HepG2 (cell line): ENCODE results near the gene TSPAN5. TPM values are rescaled to one million over a fixed set of nuclear protein-coding genes. Genes with fewer than 3 reads are reported as not detected.

Experiments
- ATAC-seq: fragments of 200-7000 bp; cut with Tn5 transposase; 3 replicates; pipeline ENCODE4 v1.9.1; 2020; ENCODE audit warnings: mild to moderate bottlenecking, moderate library complexity
- BruUV-seq: library from RNA; stranded (reverse); fragments of 400-500 nt; replicated peaks from 2 replicates; lab custom pipeline; 2021; lab: Mats Ljungman, UMichigan
- CTCF ChIA-PET: fragments of 300-600 bp; formaldehyde crosslinking; extraction: SDS; loops from one replicate; lab custom pipeline; 2021; ENCODE audit warnings: low total read pairs, inconsistent platforms, low intra/inter-chr PET ratio; lab: Yijun Ruan, JAX
- POLR2A ChIA-PET: fragments of 350-600 bp; sonication (Branson Sonifier 250); formaldehyde crosslinking; loops from one replicate; lab custom pipeline; 2020; ENCODE audit warnings: antibody characterized with exemption, inconsistent platforms; lab: Yijun Ruan, JAX
- DNase-seq: peaks from one replicate; pipeline ENCODE4 v3.0.0-alpha.2; 2015; ENCODE audit warnings: low spot score
- FAIRE-seq: peaks from 3 replicates; lab custom pipeline; 2011; peaks lifted over from hg19 to GRCh38; lab: Jason Lieb, UNC
- H2AFZ ChIP-seq: one replicate; pipeline ENCODE4 v1.6.1; 2011; ENCODE audit warnings: low read length, inconsistent platforms
- H3K27ac ChIP-seq: fragments of 300-600 bp; 3 replicates; pipeline ENCODE4 v1.8.0; 2011; ENCODE audit warnings: mixed run types, mild to moderate bottlenecking, mixed read lengths, low read length, inconsistent platforms; ENCODE audit not compliant: insufficient read depth; ENCODE audit errors: extremely low read length
- H3K27me3 ChIP-seq, 2 experiments: fragments of 200-600 bp in 1 of 2; 2 replicates in 1 of 2; 3 replicates in 1 of 2; pipeline versions ENCODE4 v1.6.0 to v1.8.0; 2011; ENCODE audit warnings: low read length in 2 of 2, mild to moderate bottlenecking in 2 of 2, moderate library complexity in 2 of 2, inconsistent platforms in 1 of 2; ENCODE audit not compliant: insufficient read depth in 2 of 2, control insufficient read depth in 1 of 2
- H3K36me3 ChIP-seq, 2 experiments: fragments of 200-600 bp in 1 of 2; replicated peaks in 1 of 2; 2 replicates in 1 of 2; 3 replicates in 1 of 2; pipeline versions ENCODE4 v1.5.1 to v1.8.0; 2011; ENCODE audit warnings: low read length in 2 of 2, inconsistent platforms in 1 of 2; ENCODE audit not compliant: insufficient read depth in 2 of 2, control insufficient read depth in 1 of 2
- H3K4me1 ChIP-seq: 2 replicates; pipeline ENCODE4 v1.5.1; 2012; ENCODE audit warnings: low read length, inconsistent platforms; ENCODE audit not compliant: insufficient read depth
- H3K4me2 ChIP-seq: 2 replicates; pipeline ENCODE4 v1.6.0; 2011; ENCODE audit warnings: low read depth, low read length, inconsistent platforms
- H3K4me3 ChIP-seq, 3 experiments: fragments of 200-600 bp in 1 of 3; sonication (generic), shearing (Covaris generic) in 1 of 3; replicated peaks in 1 of 3; 2 replicates each; pipeline ENCODE4 v1.5.1; 2011 to 2016; ENCODE audit warnings: low read length in 3 of 3, inconsistent platforms in 2 of 3, low read depth in 2 of 3, mild to moderate bottlenecking in 2 of 3, control low read depth in 1 of 3, mixed read lengths in 1 of 3; ENCODE audit not compliant: insufficient read depth in 1 of 3
- H3K79me2 ChIP-seq: one replicate; pipeline ENCODE4 v1.6.1; 2011; ENCODE audit warnings: low read length, inconsistent platforms; ENCODE audit not compliant: insufficient read depth
- H3K9ac ChIP-seq: 2 replicates; pipeline ENCODE4 v1.6.0; 2011; ENCODE audit warnings: mild to moderate bottlenecking, low read depth, low read length, inconsistent platforms; ENCODE audit not compliant: insufficient read depth
- H3K9me3 ChIP-seq: 2 replicates; pipeline ENCODE4 v1.5.1; 2012; ENCODE audit warnings: mild to moderate bottlenecking, low read length
- H4K20me1 ChIP-seq: 2 replicates; pipeline ENCODE4 v1.6.0; 2011; ENCODE audit warnings: inconsistent platforms, mild to moderate bottlenecking, low read length, moderate library complexity; ENCODE audit not compliant: insufficient read depth
- FOXP4 ChIP-seq: sonication (generic); formaldehyde crosslinking; IDR thresholded peaks from 2 replicates; pipeline ENCODE4 v1.4.0; 2020; ENCODE audit warnings: missing genetic modification reagents
- NFRKB ChIP-seq: fragments of 450-650 bp; IDR thresholded peaks from 2 replicates; pipeline ENCODE4 v1.6.1; 2017
- PITX1 ChIP-seq: sonication (generic); formaldehyde crosslinking; IDR thresholded peaks from 2 replicates; pipeline ENCODE4 v1.5.1; 2020; ENCODE audit warnings: mild to moderate bottlenecking, missing genetic modification reagents
- PPARG ChIP-seq: conservative IDR thresholded peaks from 2 replicates; pipeline ENCODE4 v1.6.1; 2016; ENCODE audit warnings: missing biosample characterization, missing genetic modification reagents
- TCF7 ChIP-seq: sonication (generic); IDR thresholded peaks from 2 replicates; pipeline ENCODE4 v1.6.1; 2016; ENCODE audit warnings: antibody characterized with exemption, low read depth
- WIZ ChIP-seq: sonication (generic); formaldehyde crosslinking; IDR thresholded peaks from 2 replicates; pipeline ENCODE4 v1.5.1; 2020; ENCODE audit warnings: mild to moderate bottlenecking, missing genetic modification reagents
- ZNF12 ChIP-seq: sonication (generic); formaldehyde crosslinking; IDR thresholded peaks from 2 replicates; pipeline ENCODE4 v1.5.0; 2020; ENCODE audit warnings: missing genetic modification reagents
- ZNF34 ChIP-seq: sonication (generic); formaldehyde crosslinking; IDR thresholded peaks from 2 replicates; pipeline ENCODE4 v1.4.0; 2020; ENCODE audit warnings: mild to moderate bottlenecking, missing genetic modification reagents, borderline replicate concordance
- WGBS: methylation state at CpG from one replicate; pipeline ENCODE4 v1.1.6; 2017; ENCODE audit warnings: low lambda C conversion rate; 5-methylcytosine and 5-hydroxymethylcytosine counted together
- in situ Hi-C: cut with HindIII; loops from 2 replicates; pipeline ENCODE4 v1.10.0; 2017; ENCODE audit warnings: low pct_unique_long_range_greater_than_20kb; ENCODE audit not compliant: extremely low pct_ligation_motif_present
- intact Hi-C: fragments of 100-400 bp; cut with micrococcal nuclease; formaldehyde crosslinking; loops from one replicate; pipeline ENCODE4 v1.10.0; 2022; ENCODE audit not compliant: unreplicated experiment
- polyA plus RNA-seq, 8 experiments: library from polyadenylated mRNA; depleted of rRNA in 3 of 8; stranded (reverse) in 7 of 8; unstranded in 1 of 8; fragments of >200 nt; fragmentation: Illumina TruSeq in 4 of 8; extraction: Trizol in 4 of 8; gene quantifications; 2 replicates each; pipeline versions ENCODE4 v1.2.1 to v1.2.3, GENCODE V29; 2011 to 2016; ENCODE audit warnings: low read depth in 4 of 8, missing spikeins in 1 of 8, mixed read lengths in 1 of 8; ENCODE audit not compliant: insufficient read depth in 1 of 8
- total RNA-seq, 5 experiments: library from RNA; depleted of rRNA; stranded (reverse); fragments of >200 nt; fragmentation: Illumina TruSeq; extraction: Trizol; gene quantifications; 2 replicates each; pipeline ENCODE4 v1.2.3, GENCODE V29; 2016; ENCODE audit warnings: low read depth in 1 of 5

TSPAN5 gene
- total and polyA plus RNA-seq, 2 of the 13 experiments (the other 11 are each of a cell fraction or from before 2014, with no cell fraction given), result 0.20 to 0.53 TPM

- Histone ChIP-seq H3K27me3 (peaks cover 0 to 2% of the 10 kb centered on the region in 2 experiments; a peak in 1 of 5 replicates), H2AFZ (no peak overlapping the region), H3K9me3 (no peaks in the 10 kb centered on the region), H3K4me3 (no peak overlapping the region), H3K27ac (no peak overlapping the region), H3K79me2 (no peaks in the 10 kb centered on the region), H3K9ac (no peak overlapping the region), H3K4me2 (no peak overlapping the region), H3K4me1 (no peaks in the 10 kb centered on the region), H4K20me1 (no peaks in the 10 kb centered on the region), H3K36me3 (no peaks in the 10 kb centered on the region)
- ChIA-PET POLR2A (no interaction called here), CTCF (no interaction called here)
- no TSS peak for BruUV-seq
- TF ChIP-seq NFRKB, result no peak
- no peak for TF ChIP-seq TCF7
- TF ChIP-seq FOXP4 (CRISPR knock-in tag), result no peak
- no peak for TF ChIP-seq ZNF34 (CRISPR knock-in tag)
- no peak for TF ChIP-seq PPARG (CRISPR knock-in tag)
- no peak for TF ChIP-seq WIZ (CRISPR knock-in tag)
- TF ChIP-seq PITX1 (CRISPR knock-in tag), result no peak
- TF ChIP-seq ZNF12 (CRISPR knock-in tag), result no peak
- DNase-seq (no peak), FAIRE-seq (no peak), ATAC-seq (no peak)
- intact Hi-C loops (no loop called here), in situ Hi-C loops (no loop called here)
- 12% methylated on average over 4 of the region's 4 CpGs for WGBS
Measured at GRCh38 chr4:98673288-98673644, 14.9 kb upstream of the TSPAN5 start.
